HepG2 (cell line): ENCODE measurements around the gene IL32. TPM values are rescaled to one million over a fixed set of nuclear protein-coding genes. Genes with fewer than 3 reads are reported as not detected.
A peak's percentile ranks its signal among the peaks of the same experiment; 100 is the strongest.

Source experiments
- ADNP ChIP-seq: sonication (generic); formaldehyde crosslinking; IDR thresholded peaks from 2 replicates; pipeline ENCODE4 v1.4.0; 2020; ENCODE audit warnings: missing genetic modification reagents
- CTCF ChIP-seq: sonication (generic); formaldehyde crosslinking; IDR thresholded peaks from 2 replicates; pipeline ENCODE4 v1.5.0; 2020; ENCODE audit warnings: mild to moderate bottlenecking, missing genetic modification reagents, moderate library complexity
- ETV6 ChIP-seq: sonication (generic); formaldehyde crosslinking; conservative IDR thresholded peaks from 2 replicates; pipeline ENCODE4 v1.4.0; 2020; ENCODE audit warnings: missing genetic modification reagents
- IRF1 ChIP-seq: sonication (generic); formaldehyde crosslinking; IDR thresholded peaks from 2 replicates; pipeline ENCODE4 v1.4.0; 2020; ENCODE audit warnings: low read depth, mild to moderate bottlenecking, missing genetic modification reagents
- JUN ChIP-seq: sonication (generic); formaldehyde crosslinking; IDR thresholded peaks from 2 replicates; pipeline ENCODE4 v1.4.0; 2020; ENCODE audit warnings: mild to moderate bottlenecking, missing genetic modification reagents
- KDM5A ChIP-seq: fragments of 200-600 bp; sonication (generic); IDR thresholded peaks from 2 replicates; pipeline ENCODE4 v1.7.0; 2018; ENCODE audit warnings: antibody characterized with exemption, mild to moderate bottlenecking, low read length, borderline replicate concordance
- MAFF ChIP-seq: IDR thresholded peaks from 2 replicates; pipeline ENCODE4 v1.6.1; 2011; ENCODE audit warnings: low read depth, low read length, improper control_type of control experiment
- MYNN ChIP-seq: sonication (generic); formaldehyde crosslinking; IDR thresholded peaks from 2 replicates; pipeline ENCODE4 v1.4.0; 2020; ENCODE audit warnings: mild to moderate bottlenecking, low read depth, missing genetic modification reagents
- SSRP1 ChIP-seq: IDR thresholded peaks from 2 replicates; pipeline ENCODE4 v1.6.1; 2016; ENCODE audit warnings: control low read depth
- TBP ChIP-seq: sonication (generic); formaldehyde crosslinking; IDR thresholded peaks from 2 replicates; pipeline ENCODE4 v1.5.0; 2020; ENCODE audit warnings: missing genetic modification reagents
- TCF12 ChIP-seq, 2 experiments: fragments of 450-650 bp in 1 of 2; sonication (generic) in 1 of 2; formaldehyde crosslinking in 1 of 2; IDR thresholded peaks; 2 replicates each; pipeline versions ENCODE4 v1.6.1 to v1.8.0; 2017 to 2022; ENCODE audit warnings: antibody characterized with exemption in 1 of 2, mild to moderate bottlenecking in 1 of 2, missing genetic modification reagents in 1 of 2, moderate library complexity in 1 of 2
- YEATS4 ChIP-seq: sonication (generic); formaldehyde crosslinking; IDR thresholded peaks from 2 replicates; pipeline ENCODE4 v1.4.0; 2020; ENCODE audit warnings: missing genetic modification reagents, borderline replicate concordance
- ZHX2 ChIP-seq, 2 experiments: sonication (generic) in 1 of 2; formaldehyde crosslinking in 1 of 2; IDR thresholded peaks; 2 replicates each; pipeline versions ENCODE4 v1.6.1 to v1.9.0; 2014 to 2022; ENCODE audit warnings: antibody characterized with exemption in 1 of 2, borderline replicate concordance in 1 of 2, inconsistent platforms in 1 of 2, low read depth in 1 of 2, missing genetic modification reagents in 1 of 2
- ZNF20 ChIP-seq: sonication (generic); formaldehyde crosslinking; IDR thresholded peaks from 2 replicates; pipeline ENCODE4 v1.4.0; 2020; ENCODE audit warnings: mild to moderate bottlenecking, moderate library complexity, missing genetic modification reagents
- ZNF274 ChIP-seq: sonication (generic); formaldehyde crosslinking; IDR thresholded peaks from 2 replicates; pipeline ENCODE4 v1.5.1; 2020; ENCODE audit warnings: mild to moderate bottlenecking, missing genetic modification reagents
- ZNF296 ChIP-seq: sonication (generic); formaldehyde crosslinking; conservative IDR thresholded peaks from 2 replicates; pipeline ENCODE4 v1.5.0; 2020; ENCODE audit warnings: mild to moderate bottlenecking, missing genetic modification reagents
- ZNF331 ChIP-seq: sonication (generic); formaldehyde crosslinking; IDR thresholded peaks from 2 replicates; pipeline ENCODE4 v1.4.0; 2020; ENCODE audit warnings: missing genetic modification reagents
- ZNF33B ChIP-seq: sonication (generic); formaldehyde crosslinking; IDR thresholded peaks from 2 replicates; pipeline ENCODE4 v1.5.1; 2020; ENCODE audit warnings: mild to moderate bottlenecking, missing genetic modification reagents
- ZNF343 ChIP-seq: sonication (generic); formaldehyde crosslinking; IDR thresholded peaks from 2 replicates; pipeline ENCODE4 v1.4.0; 2020; ENCODE audit warnings: mild to moderate bottlenecking, missing genetic modification reagents
- ZNF446 ChIP-seq: sonication (generic); formaldehyde crosslinking; IDR thresholded peaks from 2 replicates; pipeline ENCODE4 v1.5.0; 2020; ENCODE audit warnings: mild to moderate bottlenecking, missing genetic modification reagents
- ZNF530 ChIP-seq: sonication (generic); formaldehyde crosslinking; IDR thresholded peaks from 2 replicates; pipeline ENCODE4 v1.5.0; 2020; ENCODE audit warnings: low read depth, mild to moderate bottlenecking, missing genetic modification reagents
- polyA plus RNA-seq, 8 experiments: library from polyadenylated mRNA; depleted of rRNA in 3 of 8; stranded (reverse) in 7 of 8; unstranded in 1 of 8; fragments of >200 nt; fragmentation: Illumina TruSeq in 4 of 8; extraction: Trizol in 4 of 8; gene quantifications; 2 replicates each; pipeline versions ENCODE4 v1.2.1 to v1.2.3, GENCODE V29; 2011 to 2016; ENCODE audit warnings: low read depth in 4 of 8, missing spikeins in 1 of 8, mixed read lengths in 1 of 8; ENCODE audit not compliant: insufficient read depth in 1 of 8
- total RNA-seq, 5 experiments: library from RNA; depleted of rRNA; stranded (reverse); fragments of >200 nt; fragmentation: Illumina TruSeq; extraction: Trizol; gene quantifications; 2 replicates each; pipeline ENCODE4 v1.2.3, GENCODE V29; 2016; ENCODE audit warnings: low read depth in 1 of 5

Gene IL32
- total and polyA plus RNA-seq, 2 of the 13 experiments (the other 11 are each of a cell fraction or from before 2014, with no cell fraction given) = 115 to 165 TPM

- TF ChIP-seq TCF12 (IDR thresholded peaks at IDR 0.05) (no peak), TCF12 (CRISPR knock-in tag; IDR thresholded peaks at IDR 0.05) (0 out of 2 replicates have a peak, but pooled peaks have one; percentile 24), ZNF530 (CRISPR knock-in tag) (no peak), ZNF296 (CRISPR knock-in tag) (no peak), YEATS4 (CRISPR knock-in tag) (peak; percentile 91), KDM5A (peak; percentile 91; the same call in 1 of the 2 replicates), ZNF331 (CRISPR knock-in tag) (peak; percentile 75), CTCF (CRISPR knock-in tag) (peak; percentile 32; the same call in 1 of the 2 replicates), ZNF343 (CRISPR knock-in tag) (peak; percentile 57; the same call in 1 of the 2 replicates), SSRP1 (CRISPR knock-in tag) (no peak), TBP (CRISPR knock-in tag) (no peak), ZHX2 (IDR thresholded peaks at IDR 0.05; ENCODE audit: low read depth) (peak; percentile 79; the same call in 1 of the 2 replicates), ZHX2 (CRISPR knock-in tag; IDR thresholded peaks at IDR 0.05; ENCODE audit: borderline replicate concordance) (no peak), ZNF446 (CRISPR knock-in tag) (no peak), ZNF33B (no peak), ZNF274 (0 out of 2 replicates have a peak, but pooled peaks have one; percentile 55), IRF1 (CRISPR knock-in tag) (no peak), ZNF20 (no peak), JUN (no peak), ADNP (CRISPR knock-in tag) (no peak), MYNN (CRISPR knock-in tag) (no peak), ETV6 (peak; percentile 75; the same call in 1 of the 2 replicates), MAFF (no peak)
Measured at GRCh38 chr16:3106205-3106928, 40.9 kb downstream of the IL32 start (continued).
